ENCODE results near the gene CFAP53. TPM values are rescaled to one million over a fixed set of nuclear protein-coding genes. Genes with fewer than 3 reads are reported as not detected.

The CFAP53 gene
- polyA plus RNA-seq, 1 donor from 2014 or later, result 0.64 TPM

DNA sequence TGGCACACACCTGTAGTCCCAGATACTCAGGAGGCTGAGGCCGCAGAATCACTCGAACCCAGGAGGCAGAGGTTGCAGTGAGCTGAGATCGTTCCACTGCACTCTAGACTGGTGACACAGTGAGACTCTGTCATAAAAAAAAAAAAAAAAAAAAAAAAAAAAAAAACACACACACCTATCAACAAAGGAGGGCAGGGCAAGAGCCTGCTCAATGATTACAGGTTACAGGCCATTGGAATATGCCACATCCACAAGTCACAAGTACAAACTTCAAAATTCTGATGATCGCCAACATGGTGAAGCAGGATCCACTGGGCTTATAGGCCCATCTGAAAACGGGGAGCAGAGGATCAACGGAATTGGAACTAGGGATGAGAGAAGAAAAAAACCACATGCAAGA is 77.6 kb downstream of the CFAP53 start:
- H3F3A ChIP-seq (ENCODE audit: insufficient read depth, low read length, poor library complexity, severe bottlenecking), result no peaks in the 10 kb centered on the region
- H3K36me3 ChIP-seq (ENCODE audit: insufficient read depth, low read length), result no peaks in the 10 kb centered on the region
- H3K9ac ChIP-seq (ENCODE audit: low read length), result no peak overlapping the region
- H3K4me3 ChIP-seq (ENCODE audit: low read length), result no peak overlapping the region
- no peaks in the 10 kb centered on the region for H4K20me1 ChIP-seq (ENCODE audit: insufficient read depth)
- H3K9me2 ChIP-seq (ENCODE audit: insufficient read depth, low read length), result no peaks in the 10 kb centered on the region
- no peak overlapping the region for H2AFZ ChIP-seq (ENCODE audit: low read depth, low read length)
- peaks cover 30% of the 10 kb centered on the region for H3K27me3 ChIP-seq (ENCODE audit: insufficient read depth, low read depth, low read length)
- no peak overlapping the region for H3K27ac ChIP-seq (ENCODE audit: low read length)
- H3K4me2 ChIP-seq (ENCODE audit: low read length), result no peak overlapping the region
- H3K9me3 ChIP-seq (ENCODE audit: low read length), result no peaks in the 10 kb centered on the region
- TF ChIP-seq, protein P1, sequence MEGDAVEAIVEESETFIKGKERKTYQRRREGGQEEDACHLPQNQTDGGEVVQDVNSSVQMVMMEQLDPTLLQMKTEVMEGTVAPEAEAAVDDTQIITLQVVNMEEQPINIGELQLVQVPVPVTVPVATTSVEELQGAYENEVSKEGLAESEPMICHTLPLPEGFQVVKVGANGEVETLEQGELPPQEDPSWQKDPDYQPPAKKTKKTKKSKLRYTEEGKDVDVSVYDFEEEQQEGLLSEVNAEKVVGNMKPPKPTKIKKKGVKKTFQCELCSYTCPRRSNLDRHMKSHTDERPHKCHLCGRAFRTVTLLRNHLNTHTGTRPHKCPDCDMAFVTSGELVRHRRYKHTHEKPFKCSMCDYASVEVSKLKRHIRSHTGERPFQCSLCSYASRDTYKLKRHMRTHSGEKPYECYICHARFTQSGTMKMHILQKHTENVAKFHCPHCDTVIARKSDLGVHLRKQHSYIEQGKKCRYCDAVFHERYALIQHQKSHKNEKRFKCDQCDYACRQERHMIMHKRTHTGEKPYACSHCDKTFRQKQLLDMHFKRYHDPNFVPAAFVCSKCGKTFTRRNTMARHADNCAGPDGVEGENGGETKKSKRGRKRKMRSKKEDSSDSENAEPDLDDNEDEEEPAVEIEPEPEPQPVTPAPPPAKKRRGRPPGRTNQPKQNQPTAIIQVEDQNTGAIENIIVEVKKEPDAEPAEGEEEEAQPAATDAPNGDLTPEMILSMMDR (IDR thresholded peaks at IDR 0.05; ENCODE audit: poor library complexity, severe bottlenecking), result no peak
- H3K79me2 ChIP-seq (replicated peaks; ENCODE audit: insufficient read depth, low read length), result no peaks in the 10 kb centered on the region

DNA sequence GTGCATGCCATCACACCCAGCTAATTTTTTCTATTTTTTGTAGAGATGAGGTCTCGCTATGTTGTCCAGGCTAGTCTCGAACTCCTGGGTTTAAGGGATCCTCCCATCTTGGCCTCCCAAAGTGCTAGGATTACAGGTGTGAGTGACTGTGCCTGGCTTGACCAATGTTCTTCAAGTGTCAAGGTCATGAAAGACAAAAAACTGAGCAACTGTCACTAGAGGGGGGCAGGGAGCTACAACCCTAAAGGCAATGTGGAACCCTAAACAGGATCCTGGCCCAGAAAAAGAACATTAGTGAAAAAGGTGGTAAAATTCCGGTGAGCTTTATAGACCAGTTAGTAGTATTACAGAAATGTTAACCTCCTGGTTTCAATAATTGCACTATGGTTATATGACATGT is 78.6 kb downstream of the CFAP53 start:
- H3F3A ChIP-seq (ENCODE audit: insufficient read depth, low read length, poor library complexity, severe bottlenecking), result no peaks in the 10 kb centered on the region
- no peaks in the 10 kb centered on the region for H3K79me2 ChIP-seq (replicated peaks; ENCODE audit: insufficient read depth, low read length)
- H3K4me3 ChIP-seq (ENCODE audit: low read length), result no peak overlapping the region
- H3K9ac ChIP-seq (ENCODE audit: low read length), result no peak overlapping the region
- H2AFZ ChIP-seq (ENCODE audit: low read depth, low read length), result no peak overlapping the region
- no peaks in the 10 kb centered on the region for H3K9me2 ChIP-seq (ENCODE audit: insufficient read depth, low read length)
- no peaks in the 10 kb centered on the region for H3K9me3 ChIP-seq (ENCODE audit: low read length)
- no peak for TF ChIP-seq MXI1 (conservative IDR thresholded peaks at IDR 0.05; ENCODE audit: poor library complexity, severe bottlenecking)
- no peak for TF ChIP-seq RAD21 (conservative IDR thresholded peaks at IDR 0.05)
- no peak for TF ChIP-seq EZH2 (IDR thresholded peaks at IDR 0.05; ENCODE audit: borderline replicate concordance, insufficient read depth, low read length, poor library complexity, severe bottlenecking)
- no peak overlapping the region for H3K27ac ChIP-seq (ENCODE audit: low read length)
- no peak overlapping the region for H3K4me2 ChIP-seq (ENCODE audit: low read length)
- H3K36me3 ChIP-seq (ENCODE audit: insufficient read depth, low read length), result no peaks in the 10 kb centered on the region
- H4K20me1 ChIP-seq (ENCODE audit: insufficient read depth), result no peaks in the 10 kb centered on the region
- H3K27me3 ChIP-seq (ENCODE audit: insufficient read depth, low read depth, low read length), result peaks cover 20% of the 10 kb centered on the region

DNA sequence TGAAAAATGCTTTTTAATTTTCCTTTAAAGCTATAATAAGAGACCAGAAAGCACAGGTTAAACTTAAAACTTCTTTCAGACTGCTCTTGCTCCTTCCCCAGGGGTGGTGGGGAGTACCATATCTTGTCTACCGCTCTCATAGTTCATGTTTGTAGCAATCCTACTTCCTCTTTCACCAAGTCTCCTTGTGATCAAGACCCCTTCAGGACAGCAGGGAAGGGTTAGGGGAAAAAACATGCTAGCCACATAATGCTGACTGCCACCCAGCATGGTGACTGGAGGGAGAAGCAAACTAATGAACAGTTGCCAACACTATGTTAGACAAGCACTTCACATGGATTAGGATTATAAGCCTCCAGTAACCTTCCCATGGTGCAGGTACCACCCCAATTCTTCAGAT is 79.9 kb downstream of the CFAP53 start:
- H3K27ac ChIP-seq (ENCODE audit: low read length), result no peak overlapping the region
- no peaks in the 10 kb centered on the region for H3F3A ChIP-seq (ENCODE audit: insufficient read depth, low read length, poor library complexity, severe bottlenecking)
- no peaks in the 10 kb centered on the region for H3K36me3 ChIP-seq (ENCODE audit: insufficient read depth, low read length)
- H3K9me2 ChIP-seq (ENCODE audit: insufficient read depth, low read length), result no peaks in the 10 kb centered on the region
- no peak overlapping the region for H3K9ac ChIP-seq (ENCODE audit: low read length)
- H2AFZ ChIP-seq (ENCODE audit: low read depth, low read length), result no peak overlapping the region
- peaks cover 8% of the 10 kb centered on the region for H3K27me3 ChIP-seq (ENCODE audit: insufficient read depth, low read depth, low read length)
- no peaks in the 10 kb centered on the region for H4K20me1 ChIP-seq (ENCODE audit: insufficient read depth)
- no peak overlapping the region for H3K4me3 ChIP-seq (ENCODE audit: low read length)
- no peaks in the 10 kb centered on the region for H3K79me2 ChIP-seq (replicated peaks; ENCODE audit: insufficient read depth, low read length)
- H3K9me3 ChIP-seq (ENCODE audit: low read length), result no peaks in the 10 kb centered on the region
- no peak overlapping the region for H3K4me2 ChIP-seq (ENCODE audit: low read length)
- TF ChIP-seq, protein P1 (IDR thresholded peaks at IDR 0.05; ENCODE audit: poor library complexity, severe bottlenecking), result no peak
- TF ChIP-seq POLR2AphosphoS5 (IDR thresholded peaks at IDR 0.05), result no peak
- TF ChIP-seq RAD21 (conservative IDR thresholded peaks at IDR 0.05), result no peak
- no peak for TF ChIP-seq MXI1 (conservative IDR thresholded peaks at IDR 0.05; ENCODE audit: poor library complexity, severe bottlenecking)
- no peak for TF ChIP-seq EZH2 (IDR thresholded peaks at IDR 0.05; ENCODE audit: borderline replicate concordance, insufficient read depth, low read length, poor library complexity, severe bottlenecking)
- no peak for TF ChIP-seq EP300 (conservative IDR thresholded peaks at IDR 0.05; ENCODE audit: poor library complexity, severe bottlenecking)
- TF ChIP-seq SMC3 (conservative IDR thresholded peaks at IDR 0.05; ENCODE audit: poor library complexity), result no peak
- TF ChIP-seq TAF1 (IDR thresholded peaks at IDR 0.05; ENCODE audit: low read depth), result no peak
- TF ChIP-seq, protein P2, sequence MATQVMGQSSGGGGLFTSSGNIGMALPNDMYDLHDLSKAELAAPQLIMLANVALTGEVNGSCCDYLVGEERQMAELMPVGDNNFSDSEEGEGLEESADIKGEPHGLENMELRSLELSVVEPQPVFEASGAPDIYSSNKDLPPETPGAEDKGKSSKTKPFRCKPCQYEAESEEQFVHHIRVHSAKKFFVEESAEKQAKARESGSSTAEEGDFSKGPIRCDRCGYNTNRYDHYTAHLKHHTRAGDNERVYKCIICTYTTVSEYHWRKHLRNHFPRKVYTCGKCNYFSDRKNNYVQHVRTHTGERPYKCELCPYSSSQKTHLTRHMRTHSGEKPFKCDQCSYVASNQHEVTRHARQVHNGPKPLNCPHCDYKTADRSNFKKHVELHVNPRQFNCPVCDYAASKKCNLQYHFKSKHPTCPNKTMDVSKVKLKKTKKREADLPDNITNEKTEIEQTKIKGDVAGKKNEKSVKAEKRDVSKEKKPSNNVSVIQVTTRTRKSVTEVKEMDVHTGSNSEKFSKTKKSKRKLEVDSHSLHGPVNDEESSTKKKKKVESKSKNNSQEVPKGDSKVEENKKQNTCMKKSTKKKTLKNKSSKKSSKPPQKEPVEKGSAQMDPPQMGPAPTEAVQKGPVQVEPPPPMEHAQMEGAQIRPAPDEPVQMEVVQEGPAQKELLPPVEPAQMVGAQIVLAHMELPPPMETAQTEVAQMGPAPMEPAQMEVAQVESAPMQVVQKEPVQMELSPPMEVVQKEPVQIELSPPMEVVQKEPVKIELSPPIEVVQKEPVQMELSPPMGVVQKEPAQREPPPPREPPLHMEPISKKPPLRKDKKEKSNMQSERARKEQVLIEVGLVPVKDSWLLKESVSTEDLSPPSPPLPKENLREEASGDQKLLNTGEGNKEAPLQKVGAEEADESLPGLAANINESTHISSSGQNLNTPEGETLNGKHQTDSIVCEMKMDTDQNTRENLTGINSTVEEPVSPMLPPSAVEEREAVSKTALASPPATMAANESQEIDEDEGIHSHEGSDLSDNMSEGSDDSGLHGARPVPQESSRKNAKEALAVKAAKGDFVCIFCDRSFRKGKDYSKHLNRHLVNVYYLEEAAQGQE (IDR thresholded peaks at IDR 0.05; ENCODE audit: borderline replicate concordance), result no peak
